ENCODE data around the gene IGFBP5. TPM values are rescaled to one million over a fixed set of nuclear protein-coding genes. Genes with fewer than 3 reads are reported as not detected.

Gene IGFBP5
- total RNA-seq, 2 experiments from 2014 or later = 0.02 TPM; not detected in 1

DNA sequence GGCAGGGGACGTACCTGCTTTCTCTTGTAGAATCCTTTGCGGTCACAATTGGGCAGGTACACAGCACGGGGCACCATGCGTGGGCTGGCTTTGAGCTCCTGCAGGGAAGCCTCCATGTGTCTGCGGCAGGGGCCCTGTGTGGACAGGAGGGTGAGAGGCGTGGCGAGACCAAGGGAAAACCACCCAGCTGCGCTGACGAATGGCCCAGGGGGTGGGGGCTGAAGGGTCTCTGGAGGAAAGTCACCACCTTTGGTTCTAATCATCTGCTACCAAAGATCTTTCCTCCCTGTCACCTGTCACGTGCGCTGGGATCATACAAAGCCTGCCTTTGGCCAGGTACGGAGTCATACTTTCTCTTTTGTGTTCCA is 17.3 kb downstream of the IGFBP5 start:
- peaks cover 8% of the 10 kb centered on the region for H3K4me1 Mint-ChIP-seq
- ATAC-seq (no peak), DNase-seq (no peak)
- H3K36me3 Mint-ChIP-seq = no peaks in the 10 kb centered on the region
- H3K27me3 Mint-ChIP-seq = peaks cover 4% of the 10 kb centered on the region
- no peak overlapping the region for H3K27ac Mint-ChIP-seq
- H3K4me3 Mint-ChIP-seq = no peak overlapping the region
- CTCF ChIA-PET = interaction anchor here (0.7 kb wide), 1 partner anchor 181 kb away, joined by 4 read pairs; no protein-coding TSS in a partner anchor
- no peaks in the 10 kb centered on the region for H3K9me3 Mint-ChIP-seq (ENCODE audit: low read depth)

GRCh38 chr2:216677439-216678097 is 17.8 kb downstream of the IGFBP5 start:
- ATAC-seq (no peak), DNase-seq (no peak)
- CTCF ChIA-PET = no interaction called here
- H3K27ac Mint-ChIP-seq = no peak overlapping the region
- H3K4me3 Mint-ChIP-seq = no peak overlapping the region
- H3K36me3 Mint-ChIP-seq = no peaks in the 10 kb centered on the region
- no peaks in the 10 kb centered on the region for H3K9me3 Mint-ChIP-seq (ENCODE audit: low read depth)
- peaks cover 8% of the 10 kb centered on the region for H3K4me1 Mint-ChIP-seq
- peaks cover 3% of the 10 kb centered on the region for H3K27me3 Mint-ChIP-seq

GRCh38 chr2:216676630-216677029 is 18.7 kb downstream of the IGFBP5 start:
- H3K9me3 Mint-ChIP-seq (ENCODE audit: low read depth) = no peaks in the 10 kb centered on the region
- no peak for DNase-seq
- H3K36me3 Mint-ChIP-seq = no peaks in the 10 kb centered on the region
- CTCF ChIA-PET = no interaction called here
- no peaks in the 10 kb centered on the region for H3K4me1 Mint-ChIP-seq
- no peak overlapping the region for H3K4me3 Mint-ChIP-seq
- H3K27ac Mint-ChIP-seq = no peak overlapping the region
- no peak for ATAC-seq
- peaks cover 3% of the 10 kb centered on the region for H3K27me3 Mint-ChIP-seq

DNA sequence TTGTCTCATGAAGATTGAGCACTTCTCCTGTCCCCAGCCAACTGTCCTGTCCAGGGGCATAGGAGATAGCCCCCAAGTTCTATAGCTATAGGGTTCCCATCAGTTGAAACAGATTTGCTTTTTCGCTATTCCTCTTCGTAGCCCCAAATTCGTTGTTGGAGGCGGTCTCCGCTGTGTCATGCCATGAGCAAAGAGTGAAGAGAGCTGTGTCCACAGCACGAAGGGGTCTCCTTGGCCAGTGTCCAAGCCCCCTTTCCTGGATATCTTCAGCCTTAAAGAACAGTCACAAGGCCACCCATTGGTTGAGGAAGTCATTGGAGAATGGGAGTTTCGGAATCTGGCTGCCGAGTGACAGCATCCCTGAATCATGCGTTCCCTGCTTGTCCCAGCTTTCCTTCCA is 21.0 kb downstream of the IGFBP5 start:
- CTCF ChIA-PET = interaction anchor here (1.0 kb wide), 1 partner anchor 8 kb away, joined by 3 read pairs; no protein-coding TSS in a partner anchor
- Mint-ChIP-seq H3K27me3 (peaks cover 5% of the 10 kb centered on the region), H3K36me3 (no peaks in the 10 kb centered on the region), H3K4me3 (no peak overlapping the region), H3K27ac (no peak overlapping the region), H3K9me3 (ENCODE audit: low read depth) (no peaks in the 10 kb centered on the region), H3K4me1 (no peaks in the 10 kb centered on the region)
- DNase-seq (no peak), ATAC-seq (no peak)

DNA sequence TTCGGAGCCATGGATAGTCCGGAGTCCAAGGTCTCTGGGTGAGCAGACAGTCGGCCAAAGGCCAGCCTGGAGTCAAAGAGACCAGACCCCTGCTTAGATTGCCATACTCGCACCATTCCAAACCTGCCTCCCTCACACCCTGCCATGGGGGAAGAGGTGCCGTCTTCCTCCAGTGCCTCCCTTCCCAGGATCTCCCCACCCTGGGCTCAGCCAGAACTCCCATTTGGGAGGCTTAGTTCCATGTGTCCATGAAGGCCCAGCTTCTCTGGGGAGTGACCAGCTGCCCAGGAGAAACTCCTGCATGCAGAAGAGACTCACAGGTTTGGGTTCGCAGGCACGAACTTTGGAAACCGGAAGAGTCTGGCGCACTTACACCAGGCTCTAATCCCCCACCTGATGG is 21.7 kb downstream of the IGFBP5 start:
- Mint-ChIP-seq H3K36me3 (no peaks in the 10 kb centered on the region), H3K27me3 (peaks cover 5% of the 10 kb centered on the region), H3K9me3 (ENCODE audit: low read depth) (no peaks in the 10 kb centered on the region), H3K4me3 (no peak overlapping the region), H3K4me1 (no peaks in the 10 kb centered on the region), H3K27ac (no peak overlapping the region)
- CTCF ChIA-PET = no interaction called here
- no peak for ATAC-seq
- DNase-seq = no peak

- no peak overlapping the region for H3K27ac Mint-ChIP-seq
- no peaks in the 10 kb centered on the region for H3K4me1 Mint-ChIP-seq
- DNase-seq (no peak), ATAC-seq (no peak)
- no peak overlapping the region for H3K4me3 Mint-ChIP-seq
- peaks cover 5% of the 10 kb centered on the region for H3K27me3 Mint-ChIP-seq
- no peaks in the 10 kb centered on the region for H3K36me3 Mint-ChIP-seq
- H3K9me3 Mint-ChIP-seq (ENCODE audit: low read depth) = no peaks in the 10 kb centered on the region
- CTCF ChIA-PET = no interaction called here
Measured at GRCh38 chr2:216673021-216673420, 22.3 kb downstream of the IGFBP5 start.

DNA sequence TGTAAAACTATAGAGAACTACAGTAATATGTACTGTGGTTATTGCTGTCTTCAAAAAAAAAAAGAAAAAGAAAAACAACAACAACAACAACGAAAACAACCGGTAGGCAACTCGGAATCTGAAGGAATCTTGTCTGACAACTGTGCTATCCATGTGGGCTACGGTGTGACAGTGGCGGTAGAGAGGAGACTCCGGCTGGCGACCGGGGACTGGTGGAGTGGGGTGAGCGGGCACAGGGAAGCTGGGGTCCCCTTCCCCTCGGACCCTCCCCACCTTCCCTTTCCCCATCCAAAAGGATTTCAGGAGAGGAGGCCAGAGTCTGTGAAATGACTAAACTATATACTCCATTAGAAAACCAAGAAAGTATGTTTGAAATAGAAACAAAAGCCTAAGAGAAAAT is 22.9 kb downstream of the IGFBP5 start:
- CTCF ChIA-PET = no interaction called here

DNA sequence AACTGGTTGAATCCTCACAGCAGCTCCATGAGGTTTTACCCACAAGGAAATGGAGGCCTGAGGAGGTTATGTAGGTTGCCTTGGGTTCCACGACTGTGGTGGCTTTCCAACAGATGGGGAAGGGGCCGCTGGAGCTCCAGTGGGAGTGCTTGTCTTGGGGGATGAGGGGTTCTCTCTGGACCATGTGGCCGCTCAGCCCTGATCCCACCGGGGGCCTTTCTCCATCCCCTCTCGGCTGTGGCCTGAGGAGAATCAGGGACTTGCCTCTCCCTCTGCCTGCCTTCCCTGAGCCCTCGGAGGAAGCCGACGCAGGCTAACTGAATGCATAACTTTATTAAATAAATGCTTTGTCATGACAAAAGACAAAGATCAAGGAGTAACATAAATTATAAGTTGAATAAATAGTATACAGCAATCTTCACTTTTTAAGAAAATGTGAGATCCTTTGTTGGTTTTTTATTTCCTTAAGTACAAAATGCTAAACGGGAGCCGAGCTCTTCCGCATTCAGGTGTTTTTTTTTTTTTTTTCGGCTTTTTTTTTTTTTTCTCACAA is 23.5 kb downstream of the IGFBP5 start:
- no peaks in the 10 kb centered on the region for H3K9me3 Mint-ChIP-seq (ENCODE audit: low read depth)
- H3K27me3 Mint-ChIP-seq = peaks cover 5% of the 10 kb centered on the region
- DNase-seq = no peak
- H3K4me1 Mint-ChIP-seq = no peaks in the 10 kb centered on the region
- H3K27ac Mint-ChIP-seq = no peak overlapping the region
- no peak overlapping the region for H3K4me3 Mint-ChIP-seq
- CTCF ChIA-PET = interaction anchor here (0.6 kb wide), 1 partner anchor 152 kb away, joined by 4 read pairs; no protein-coding TSS in a partner anchor
- H3K36me3 Mint-ChIP-seq = no peaks in the 10 kb centered on the region
- no peak for ATAC-seq

More for the DNA sequence above, 22.9 kb downstream of the IGFBP5 start:
- Mint-ChIP-seq H3K9me3 (ENCODE audit: low read depth) (no peaks in the 10 kb centered on the region), H3K4me1 (no peaks in the 10 kb centered on the region), H3K27ac (no peak overlapping the region), H3K36me3 (no peaks in the 10 kb centered on the region), H3K4me3 (no peak overlapping the region), H3K27me3 (peaks cover 5% of the 10 kb centered on the region)
- ATAC-seq (no peak), DNase-seq (no peak)

DNA sequence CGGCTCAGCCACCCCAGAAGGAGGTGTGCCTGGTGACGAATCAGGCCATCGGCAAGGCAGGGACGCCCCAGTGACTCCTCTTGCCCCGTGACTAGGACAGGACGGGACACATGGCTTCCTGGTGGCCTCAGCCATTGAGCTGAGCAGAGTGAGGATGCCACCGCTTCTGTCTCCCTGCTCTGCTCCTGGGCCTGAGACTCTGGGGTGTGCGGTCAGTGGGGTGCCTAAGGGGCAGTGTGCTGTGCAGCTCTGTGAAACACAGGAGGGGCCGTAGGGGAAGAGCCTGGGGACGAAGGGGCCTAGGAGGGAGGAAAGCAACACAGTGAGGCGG is 24.3 kb downstream of the IGFBP5 start:
- Mint-ChIP-seq H3K9me3 (ENCODE audit: low read depth) (no peaks in the 10 kb centered on the region), H3K27me3 (peaks cover 2% of the 10 kb centered on the region), H3K36me3 (no peaks in the 10 kb centered on the region), H3K4me1 (no peaks in the 10 kb centered on the region), H3K27ac (no peak overlapping the region), H3K4me3 (no peak overlapping the region)
- ATAC-seq (no peak), DNase-seq (no peak)
- CTCF ChIA-PET = interaction anchor here (10.7 kb wide), 1 partner anchor 151 kb away, joined by 181 read pairs; no protein-coding TSS in a partner anchor

DNA sequence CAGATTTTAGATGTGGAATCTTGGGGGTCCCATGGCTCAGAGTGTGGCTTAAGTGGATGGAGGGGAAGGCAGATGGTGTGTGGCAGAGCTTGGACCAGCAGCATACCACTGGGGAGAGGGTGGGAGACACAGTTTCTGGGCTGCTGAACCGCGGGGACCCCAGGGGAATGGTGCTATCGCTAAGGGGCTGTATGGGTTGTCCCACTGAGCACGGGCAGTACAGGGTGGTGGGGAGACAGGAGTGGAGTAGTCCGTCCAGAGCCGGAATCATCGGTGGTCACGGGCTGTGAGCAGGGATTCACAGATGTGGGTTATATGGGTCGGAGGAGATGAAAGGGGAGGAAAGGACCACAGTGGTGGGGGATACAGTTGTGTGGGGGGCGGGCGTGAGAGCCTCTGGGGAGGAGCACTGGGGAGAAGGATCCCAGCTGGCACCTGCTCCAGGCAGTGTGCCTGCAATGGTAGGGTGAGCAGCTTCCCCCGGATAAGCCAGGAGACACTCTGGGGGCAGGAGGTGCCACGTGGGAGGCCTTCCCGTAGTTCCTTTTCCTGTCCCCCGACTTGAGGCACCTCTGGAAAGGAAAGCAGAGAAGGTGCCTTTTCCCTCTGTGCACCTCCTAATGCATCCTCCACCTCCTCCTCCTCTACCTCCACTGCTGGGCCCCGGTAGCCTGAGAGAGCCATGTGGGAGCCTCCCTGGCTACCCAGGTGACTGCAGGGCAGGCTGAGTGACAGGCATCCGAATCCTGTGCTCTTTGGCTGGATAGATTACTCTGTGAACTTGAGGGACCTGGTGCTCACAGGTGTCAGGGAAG is 24.9 kb downstream of the IGFBP5 start:
- DNase-seq (no peak), ATAC-seq (no peak)
- CTCF ChIA-PET = interaction anchor here (10.7 kb wide), 1 partner anchor 150 kb away, joined by 181 read pairs; no protein-coding TSS in a partner anchor
- Mint-ChIP-seq H3K27me3 (peaks cover 2% of the 10 kb centered on the region), H3K4me1 (no peaks in the 10 kb centered on the region), H3K27ac (no peak overlapping the region), H3K9me3 (ENCODE audit: low read depth) (no peaks in the 10 kb centered on the region), H3K4me3 (no peak overlapping the region), H3K36me3 (no peaks in the 10 kb centered on the region)

GRCh38 chr2:216666461-216667233 is 28.7 kb downstream of the IGFBP5 start:
- Mint-ChIP-seq H3K27me3 (peaks cover 2% of the 10 kb centered on the region), H3K4me1 (no peaks in the 10 kb centered on the region), H3K27ac (no peak overlapping the region), H3K36me3 (no peaks in the 10 kb centered on the region), H3K4me3 (no peak overlapping the region), H3K9me3 (ENCODE audit: low read depth) (no peaks in the 10 kb centered on the region)
- ATAC-seq (peak; percentile 88), DNase-seq (peak; percentile 74)
- CTCF ChIA-PET = interaction anchor here (0.6 to 10.7 kb wide), 18 partner anchors 8 to 1047 kb away, joined by 3 to 181 read pairs (median 4); partner anchors contain the start of gene XRCC5

DNA sequence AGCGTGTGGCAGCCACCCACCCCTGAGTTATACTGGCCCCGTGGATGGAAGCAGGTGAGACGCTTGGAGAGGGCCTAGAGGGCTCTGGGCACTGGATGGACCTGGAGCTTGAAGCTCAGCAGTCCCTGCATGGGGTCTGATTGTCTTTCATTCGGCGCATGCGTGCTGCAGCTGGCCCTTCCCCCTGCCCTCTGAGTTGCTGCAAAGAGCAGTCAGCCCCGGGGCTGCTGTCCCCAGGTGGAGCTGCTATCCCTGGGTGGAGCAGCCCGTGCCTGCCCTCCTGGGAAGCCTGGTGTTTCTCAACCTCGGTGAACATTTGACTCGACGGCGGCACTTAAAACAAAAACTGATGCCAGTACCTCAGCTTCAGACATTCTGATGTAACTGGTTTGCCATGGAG is 29.6 kb downstream of the IGFBP5 start:
- H3K4me1 Mint-ChIP-seq = no peaks in the 10 kb centered on the region
- CTCF ChIA-PET = interaction anchor here (0.6 to 10.7 kb wide), 11 partner anchors 9 to 556 kb away, joined by 3 to 181 read pairs (median 4); partner anchors contain the start of gene XRCC5
- H3K4me3 Mint-ChIP-seq = no peak overlapping the region
- peaks cover 2% of the 10 kb centered on the region for H3K27me3 Mint-ChIP-seq
- H3K36me3 Mint-ChIP-seq = no peaks in the 10 kb centered on the region
- no peaks in the 10 kb centered on the region for H3K9me3 Mint-ChIP-seq (ENCODE audit: low read depth)
- DNase-seq = no peak
- no peak overlapping the region for H3K27ac Mint-ChIP-seq
- ATAC-seq = no peak

DNA sequence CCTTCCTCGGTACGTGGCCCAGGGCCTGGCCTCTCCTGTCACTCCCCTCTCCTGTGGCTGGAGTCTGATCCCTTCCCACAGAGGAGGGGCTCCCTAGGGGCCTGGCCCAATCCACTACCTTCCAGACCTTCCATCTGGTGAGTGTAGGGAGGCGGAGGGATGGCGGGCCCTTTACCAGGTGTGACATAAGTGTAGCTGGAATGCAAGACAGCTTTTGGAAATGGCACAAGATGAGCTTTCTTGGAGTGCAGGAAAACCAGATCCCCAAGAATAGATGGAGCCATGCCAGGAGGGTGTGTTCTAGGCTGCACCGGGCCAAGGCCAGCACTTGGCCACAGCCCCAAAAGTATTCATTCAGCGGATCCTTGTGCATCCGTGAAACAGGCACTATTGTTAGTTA is 30.1 kb downstream of the IGFBP5 start:
- CTCF ChIA-PET = interaction anchor here (0.6 to 10.7 kb wide), 8 partner anchors 10 to 168 kb away, joined by 3 to 181 read pairs (median 3); no protein-coding TSS in a partner anchor
- H3K27me3 Mint-ChIP-seq = peaks cover 2% of the 10 kb centered on the region
- no peak overlapping the region for H3K27ac Mint-ChIP-seq
- no peaks in the 10 kb centered on the region for H3K9me3 Mint-ChIP-seq (ENCODE audit: low read depth)
- no peaks in the 10 kb centered on the region for H3K36me3 Mint-ChIP-seq
- ATAC-seq (no peak), DNase-seq (no peak)
- H3K4me1 Mint-ChIP-seq = no peaks in the 10 kb centered on the region
- no peak overlapping the region for H3K4me3 Mint-ChIP-seq
